K562 (cell line): Measurements from ENCODE around the gene MGAT4B. TPM values are rescaled to one million over a fixed set of nuclear protein-coding genes. Genes with fewer than 3 reads are reported as not detected.

Source experiments
- ARID1B ChIP-seq: fragments of 450-650 bp; IDR thresholded peaks from 2 replicates; pipeline ENCODE4 v1.6.1; 2016; ENCODE audit warnings: antibody characterized with exemption, mild to moderate bottlenecking, inconsistent platforms
- ATF3 ChIP-seq, 2 experiments: fragments of 450-650 bp in 1 of 2; sonication (generic) in 1 of 2; formaldehyde crosslinking in 1 of 2; IDR thresholded peaks in 1 of 2; conservative IDR thresholded peaks in 1 of 2; 2 replicates each; pipeline versions ENCODE4 v1.6.1 to v1.8.1; 2016 to 2023; ENCODE audit warnings: mild to moderate bottlenecking in 2 of 2, moderate library complexity in 2 of 2, inconsistent platforms in 1 of 2, missing genetic modification reagents in 1 of 2
- CBX3 ChIP-seq, 2 experiments: IDR thresholded peaks; 1 replicate in 1 of 2; 2 replicates in 1 of 2; pipeline ENCODE4 v1.6.1; 2012; ENCODE audit warnings: inconsistent platforms in 2 of 2, low read length in 2 of 2, borderline replicate concordance in 1 of 2, control low read depth in 1 of 2
- HMG20B ChIP-seq: fragments of 250-450 bp; sonication (Bioruptor Pico); IDR thresholded peaks from 2 replicates; pipeline ENCODE4 v1.5.0; 2021; ENCODE audit warnings: mild to moderate bottlenecking
- NBN ChIP-seq: fragments of 450-650 bp; IDR thresholded peaks from 2 replicates; pipeline ENCODE4 v1.6.1; 2016; ENCODE audit warnings: low read depth, mild to moderate bottlenecking
- PHB2 ChIP-seq: fragments of 450-650 bp; IDR thresholded peaks from 2 replicates; pipeline ENCODE4 v1.6.1; 2017; ENCODE audit warnings: low read depth
- SMARCA4 ChIP-seq: fragments of 450-650 bp; IDR thresholded peaks from 2 replicates; pipeline ENCODE4 v1.6.1; 2016
- SNRNP70 ChIP-seq: fragments of 200-400 bp; formaldehyde crosslinking; optimal IDR thresholded peaks from 2 replicates; pipeline ENCODE3; 2017; ENCODE audit warnings: low read depth, low read length
- TFAP4 ChIP-seq: sonication (generic); formaldehyde crosslinking; IDR thresholded peaks from 2 replicates; pipeline ENCODE4 v1.8.0; 2022; ENCODE audit warnings: missing genetic modification reagents, mild to moderate bottlenecking, moderate library complexity, borderline replicate concordance
- ZEB2 ChIP-seq: fragments of 450-650 bp; IDR thresholded peaks from 2 replicates; pipeline ENCODE4 v1.6.1; 2016
- ZHX1 ChIP-seq: fragments of 150-350 bp; conservative IDR thresholded peaks from 2 replicates; pipeline ENCODE4 v1.6.1; 2014; ENCODE audit warnings: low read length
- ZNF316 ChIP-seq: fragments of 450-650 bp; IDR thresholded peaks from 2 replicates; pipeline ENCODE4 v1.6.1; 2016
- ZNF436 ChIP-seq: fragments of 250-450, 450-650 bp; sonication (Bioruptor Pico); formaldehyde crosslinking; IDR thresholded peaks from 2 replicates; pipeline ENCODE4 v1.7.0; 2020; ENCODE audit warnings: mild to moderate bottlenecking
- polyA plus RNA-seq, 8 experiments: library from polyadenylated mRNA; depleted of rRNA in 4 of 8; stranded (reverse) in 5 of 8; unstranded in 3 of 8; fragments of >200 nt; fragmentation: Nextera tagmentation in 2 of 8; fragmentation: Illumina TruSeq in 1 of 8; extraction: Ambion mirVana in 2 of 8; extraction: Trizol in 1 of 8; gene quantifications; 2 replicates each; pipeline versions ENCODE4 v1.2.1 to v1.2.3, GENCODE V29; 2011 to 2014; ENCODE audit warnings: inconsistent platforms in 1 of 8, missing spikeins in 1 of 8
- total RNA-seq, 7 experiments: library from RNA; depleted of rRNA in 6 of 7; stranded (reverse); fragments of >200 nt in 6 of 7; fragmentation: Illumina TruSeq in 2 of 7; extraction: Trizol in 2 of 7; gene quantifications; 2 replicates each; pipeline versions ENCODE4 v1.2.1 to v1.2.3, GENCODE V29; 2011 to 2021; ENCODE audit warnings: low replicate concordance in 1 of 7
- TF ChIP-seq, protein P1 (sequence below): fragments of 450-650 bp; IDR thresholded peaks from 2 replicates; pipeline ENCODE4 v1.6.1; 2016; ENCODE audit warnings: low read depth

The MGAT4B gene
- total and polyA plus RNA-seq, 9 of the 15 experiments (the other 6 are each of a cell fraction or from before 2014, with no cell fraction given), result 0.34 to 133 (median 75.4) TPM

GRCh38 chr5:179759581-179760551 lies 46.8 kb downstream of the MGAT4B start (continued):
- peak; percentile 79 for TF ChIP-seq ATF3 (IDR thresholded peaks at IDR 0.05)
- no peak for TF ChIP-seq ATF3 (CRISPR knock-in tag; conservative IDR thresholded peaks at IDR 0.05)
- peak; percentile 45; the same call in 1 of the 2 replicates for TF ChIP-seq SMARCA4
- no peak for TF ChIP-seq NBN
- TF ChIP-seq ZNF436, result no peak
- TF ChIP-seq CBX3 (IDR thresholded peaks at IDR 0.05; ENCODE audit: borderline replicate concordance in 1 of 2, low read length in 2 of 2), result no peak
- TF ChIP-seq ARID1B, result peak; percentile 29; the same call in 1 of the 2 replicates
- TF ChIP-seq ZNF316, result peak; percentile 17; the same call in 1 of the 2 replicates
- TF ChIP-seq ZEB2, result peak; percentile 46; the same call in 1 of the 2 replicates
- TF ChIP-seq ZHX1, result no peak
- TF ChIP-seq SNRNP70, result no peak
- TF ChIP-seq HMG20B (CRISPR knock-in tag), result no peak
- no peak for TF ChIP-seq PHB2
- TF ChIP-seq, protein P1, sequence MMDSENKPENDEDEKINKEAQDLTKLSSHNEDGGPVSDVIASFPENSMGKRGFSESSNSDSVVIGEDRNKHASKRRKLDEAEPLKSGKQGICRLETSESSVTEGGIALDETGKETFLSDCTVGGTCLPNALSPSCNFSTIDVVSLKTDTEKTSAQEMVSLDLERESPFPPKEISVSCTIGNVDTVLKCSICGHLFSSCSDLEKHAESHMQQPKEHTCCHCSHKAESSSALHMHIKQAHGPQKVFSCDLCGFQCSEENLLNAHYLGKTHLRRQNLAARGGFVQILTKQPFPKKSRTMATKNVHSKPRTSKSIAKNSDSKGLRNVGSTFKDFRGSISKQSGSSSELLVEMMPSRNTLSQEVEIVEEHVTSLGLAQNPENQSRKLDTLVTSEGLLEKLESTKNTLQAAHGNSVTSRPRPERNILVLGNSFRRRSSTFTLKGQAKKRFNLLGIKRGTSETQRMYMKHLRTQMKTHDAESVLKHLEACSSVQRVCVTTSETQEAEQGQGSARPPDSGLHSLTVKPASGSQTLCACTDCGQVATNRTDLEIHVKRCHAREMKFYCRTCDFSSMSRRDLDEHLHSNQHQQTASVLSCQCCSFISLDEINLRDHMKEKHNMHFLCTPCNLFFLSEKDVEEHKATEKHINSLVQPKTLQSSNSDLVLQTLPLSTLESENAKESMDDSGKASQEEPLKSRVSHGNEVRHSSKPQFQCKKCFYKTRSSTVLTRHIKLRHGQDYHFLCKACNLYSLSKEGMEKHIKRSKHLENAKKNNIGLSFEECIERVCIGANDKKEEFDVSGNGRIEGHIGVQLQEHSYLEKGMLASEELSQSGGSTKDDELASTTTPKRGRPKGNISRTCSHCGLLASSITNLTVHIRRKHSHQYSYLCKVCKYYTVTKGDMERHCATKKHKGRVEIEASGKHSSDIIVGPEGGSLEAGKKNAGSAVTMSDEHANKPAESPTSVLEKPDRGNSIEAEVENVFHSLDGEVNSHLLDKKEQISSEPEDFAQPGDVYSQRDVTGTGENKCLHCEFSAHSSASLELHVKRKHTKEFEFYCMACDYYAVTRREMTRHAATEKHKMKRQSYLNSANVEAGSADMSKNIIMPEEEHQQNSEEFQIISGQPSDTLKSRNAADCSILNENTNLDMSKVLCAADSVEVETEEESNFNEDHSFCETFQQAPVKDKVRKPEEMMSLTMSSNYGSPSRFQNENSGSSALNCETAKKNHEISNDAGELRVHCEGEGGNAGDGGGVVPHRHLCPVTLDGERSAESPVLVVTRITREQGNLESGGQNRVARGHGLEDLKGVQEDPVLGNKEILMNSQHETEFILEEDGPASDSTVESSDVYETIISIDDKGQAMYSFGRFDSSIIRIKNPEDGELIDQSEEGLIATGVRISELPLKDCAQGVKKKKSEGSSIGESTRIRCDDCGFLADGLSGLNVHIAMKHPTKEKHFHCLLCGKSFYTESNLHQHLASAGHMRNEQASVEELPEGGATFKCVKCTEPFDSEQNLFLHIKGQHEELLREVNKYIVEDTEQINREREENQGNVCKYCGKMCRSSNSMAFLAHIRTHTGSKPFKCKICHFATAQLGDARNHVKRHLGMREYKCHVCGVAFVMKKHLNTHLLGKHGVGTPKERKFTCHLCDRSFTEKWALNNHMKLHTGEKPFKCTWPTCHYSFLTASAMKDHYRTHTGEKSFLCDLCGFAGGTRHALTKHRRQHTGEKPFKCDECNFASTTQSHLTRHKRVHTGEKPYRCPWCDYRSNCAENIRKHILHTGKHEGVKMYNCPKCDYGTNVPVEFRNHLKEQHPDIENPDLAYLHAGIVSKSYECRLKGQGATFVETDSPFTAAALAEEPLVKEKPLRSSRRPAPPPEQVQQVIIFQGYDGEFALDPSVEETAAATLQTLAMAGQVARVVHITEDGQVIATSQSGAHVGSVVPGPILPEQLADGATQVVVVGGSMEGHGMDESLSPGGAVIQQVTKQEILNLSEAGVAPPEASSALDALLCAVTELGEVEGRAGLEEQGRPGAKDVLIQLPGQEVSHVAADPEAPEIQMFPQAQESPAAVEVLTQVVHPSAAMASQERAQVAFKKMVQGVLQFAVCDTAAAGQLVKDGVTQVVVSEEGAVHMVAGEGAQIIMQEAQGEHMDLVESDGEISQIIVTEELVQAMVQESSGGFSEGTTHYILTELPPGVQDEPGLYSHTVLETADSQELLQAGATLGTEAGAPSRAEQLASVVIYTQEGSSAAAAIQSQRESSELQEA, result no peak
- TF ChIP-seq TFAP4 (CRISPR knock-in tag), result no peak
